OCI-LY7 (cell line): ENCODE results near the gene TMEM219. TPM values are rescaled to one million over a fixed set of nuclear protein-coding genes. Genes with fewer than 3 reads are reported as not detected.
"Not testable (repeated sequence)": the region's sequence is repeated elsewhere in the genome, so short reads cannot be mapped to it uniquely, and the experiment has no call there.

Experiments used
- BruUV-seq: library from RNA; stranded (reverse); fragments of 400-500 nt; replicated peaks from 2 replicates; lab custom pipeline; 2021; lab: Mats Ljungman, UMichigan
- CTCF ChIA-PET: fragments of 300-600 bp; sonication (Branson Sonifier 250); formaldehyde crosslinking; loops from one replicate; lab custom pipeline; 2022; ENCODE audit warnings: antibody characterized with exemption; ENCODE audit not compliant: unreplicated experiment; lab: Charles Lee
- POLR2A ChIA-PET: fragments of 300-600 bp; sonication (Branson Sonifier 250); formaldehyde crosslinking; loops from one replicate; lab custom pipeline; 2022; ENCODE audit warnings: antibody characterized with exemption; lab: Charles Lee
- DNase-seq: peaks from one replicate; pipeline ENCODE4 v3.0.0-alpha.2; 2015; ENCODE audit warnings: low spot score
- H2AFZ ChIP-seq: fragments of 200-600 bp; sonication (generic), shearing (Covaris generic); 2 replicates; pipeline ENCODE4 v1.6.1; 2014; ENCODE audit warnings: mild to moderate bottlenecking, antibody characterized with exemption, low read length, moderate library complexity
- H3K27ac ChIP-seq: fragments of 200-600 bp; sonication (generic); 2 replicates; pipeline ENCODE4 v1.5.1; 2014; ENCODE audit warnings: mixed run types, low read depth, mild to moderate bottlenecking, moderate library complexity, low read length, inconsistent platforms; ENCODE audit not compliant: poor library complexity, severe bottlenecking
- H3K36me3 ChIP-seq: fragments of 200-600 bp; sonication (generic); 2 replicates; pipeline ENCODE4 v1.6.1; 2014; ENCODE audit warnings: mild to moderate bottlenecking, antibody characterized with exemption, low read length, moderate library complexity, mixed read lengths; ENCODE audit not compliant: insufficient read depth
- H3K4me1 ChIP-seq: fragments of 200-600 bp; sonication (generic); 2 replicates; pipeline ENCODE4 v1.5.1; 2014; ENCODE audit warnings: mild to moderate bottlenecking, low read length; ENCODE audit not compliant: insufficient read depth, poor library complexity, severe bottlenecking
- H3K4me2 ChIP-seq: fragments of 200-600 bp; sonication (generic); 2 replicates; pipeline ENCODE4 v1.6.1; 2014; ENCODE audit warnings: mild to moderate bottlenecking, low read length
- H3K4me3 ChIP-seq: fragments of 200-600 bp; sonication (generic); 2 replicates; pipeline ENCODE4 v1.5.1; 2014; ENCODE audit warnings: mild to moderate bottlenecking, low read depth, low read length; ENCODE audit not compliant: poor library complexity, severe bottlenecking
- H3K79me2 ChIP-seq: fragments of 200-600 bp; sonication (generic); 2 replicates; pipeline ENCODE4 v1.6.1; 2016; ENCODE audit warnings: low read depth, mild to moderate bottlenecking, low read length, moderate library complexity, mixed read lengths; ENCODE audit not compliant: insufficient read depth
- H3K9me2 ChIP-seq: fragments of 200-600 bp; sonication (generic); 2 replicates; pipeline ENCODE4 v1.6.1; 2016; ENCODE audit warnings: mild to moderate bottlenecking, low read length, mixed read lengths; ENCODE audit not compliant: insufficient read depth
- H3K9me3 ChIP-seq: fragments of 200-600 bp; sonication (generic); 2 replicates; pipeline ENCODE4 v1.6.1; 2014; ENCODE audit warnings: mild to moderate bottlenecking, mixed run types, low read length, mixed read lengths
- H4K20me1 ChIP-seq: fragments of 200-600 bp; sonication (generic); 2 replicates; pipeline ENCODE4 v1.6.1; 2014; ENCODE audit warnings: mild to moderate bottlenecking, antibody characterized with exemption, low read length, moderate library complexity, mixed read lengths; ENCODE audit not compliant: insufficient read depth
- CTCF ChIP-seq: fragments of 200-600 bp; sonication (generic); conservative IDR thresholded peaks from 2 replicates; pipeline ENCODE4 v1.5.1; 2014; ENCODE audit warnings: mild to moderate bottlenecking, antibody characterized with exemption, low read length, moderate library complexity, mixed read lengths
- EZH2phosphoT487 ChIP-seq: fragments of 200-600 bp; sonication (generic); IDR thresholded peaks from 2 replicates; pipeline ENCODE4 v1.6.1; 2018; ENCODE audit warnings: low read depth, borderline replicate concordance, mild to moderate bottlenecking, mixed run types, antibody characterized with exemption, low read length, moderate library complexity, mixed read lengths
- intact Hi-C: fragments of 100-400 bp; cut with micrococcal nuclease; formaldehyde crosslinking; loops from one replicate; pipeline ENCODE4 v1.10.0; 2022; ENCODE audit not compliant: unreplicated experiment
- total RNA-seq, 2 experiments: library from RNA; depleted of rRNA in 1 of 2; stranded (reverse); fragments of >200 nt in 1 of 2; shearing (Covaris generic) in 1 of 2; gene quantifications; 2 replicates each; pipeline ENCODE4 v1.2.3, GENCODE V29; 2014 to 2022

The TMEM219 gene
- total RNA-seq, 2 experiments from 2014 or later, result 82.9 to 94.1 TPM

GRCh38 chr16:30011714-30012504, 50.0 kb downstream of the TMEM219 start:
- H3K4me3 ChIP-seq, result no peak overlapping the region
- no peaks in the 10 kb centered on the region for H3K9me2 ChIP-seq
- intact Hi-C loops, result no loop called here
- POLR2A ChIA-PET, result interaction anchor here (0.6 to 0.7 kb wide), 2 partner anchors 320 to 1136 kb away, joined by 3 to 5 read pairs; no protein-coding TSS in a partner anchor
- CTCF ChIA-PET, result interaction anchor here (1.1 kb wide), 1 partner anchor 20 kb away, joined by 15 read pairs; no protein-coding TSS in a partner anchor
- no peak overlapping the region for H2AFZ ChIP-seq
- no peaks in the 10 kb centered on the region for H3K9me3 ChIP-seq
- H3K36me3 ChIP-seq, result no peaks in the 10 kb centered on the region
- H3K4me1 ChIP-seq, result peaks cover 2% of the 10 kb centered on the region
- no peak for DNase-seq
- TF ChIP-seq CTCF, result no peak
- TF ChIP-seq EZH2phosphoT487, result no peak
- BruUV-seq, result no TSS peak
- no peaks in the 10 kb centered on the region for H3K79me2 ChIP-seq
- no peak overlapping the region for H3K27ac ChIP-seq
- no peaks in the 10 kb centered on the region for H4K20me1 ChIP-seq
- H3K4me2 ChIP-seq, result no peak overlapping the region

- H3K79me2 ChIP-seq, H3K4me1 ChIP-seq, intact Hi-C loops, H3K36me3 ChIP-seq, H3K9me2 ChIP-seq, DNase-seq, H2AFZ ChIP-seq, H3K9me3 ChIP-seq, H3K4me3 ChIP-seq, BruUV-seq, H3K4me2 ChIP-seq, H3K27ac ChIP-seq, H4K20me1 ChIP-seq, CTCF ChIA-PET: not testable (repeated sequence)
- POLR2A ChIA-PET, result interaction anchor here (0.6 to 0.7 kb wide), 4 partner anchors 13 to 1137 kb away, joined by 3 to 5 read pairs (median 3); no protein-coding TSS in a partner anchor
Observed at GRCh38 chr16:30012598-30012997, 50.7 kb downstream of the TMEM219 start.

GRCh38 chr16:30015450-30015849, 53.6 kb downstream of the TMEM219 start:
- intact Hi-C loops, CTCF ChIA-PET, POLR2A ChIA-PET: not testable (repeated sequence)

More at GRCh38 chr16:30015450-30015849, 53.6 kb downstream of the TMEM219 start:
- not testable (repeated sequence) for H4K20me1 ChIP-seq, BruUV-seq, H3K27ac ChIP-seq, H3K36me3 ChIP-seq, H3K4me3 ChIP-seq, H3K9me2 ChIP-seq, H3K79me2 ChIP-seq, H3K9me3 ChIP-seq, H3K4me1 ChIP-seq, H2AFZ ChIP-seq, H3K4me2 ChIP-seq, DNase-seq
